ENCODE results near the gene C10orf95.
A peak's percentile ranks its signal among the peaks of the same experiment; 100 is the strongest.
"Not testable (repeated sequence)": the region's sequence is repeated elsewhere in the genome, so short reads cannot be mapped to it uniquely, and the experiment has no call there.

Gene C10orf95

GRCh38 chr10:102451105-102451969 lies at the start of gene C10orf95:
TSS of gene C10orf95 (minus strand) at chr10:102451543. CDS start at chr10:102451093, 450 bp downstream.
- Histone ChIP-seq H3K27me3 (ENCODE audit: control insufficient read depth in 1 of 2, insufficient read depth in 2 of 2, low read length in 2 of 2) (no peaks in the 10 kb centered on the region), H3K9ac (ENCODE audit: low read depth in 1 of 2, low read length in 2 of 2) (peak within 1 kb of the TSS; percentile 85 to 87), H3K27ac (ENCODE audit: low read depth, low read length) (peak within 1 kb of the TSS; percentile 84), H3K9me3 (ENCODE audit: control insufficient read depth in 1 of 2, low read length in 2 of 2) (no peaks in the 10 kb centered on the region), H3K4me3 (ENCODE audit: low read depth in 1 of 2, low read length in 2 of 2) (peak within 1 kb of the TSS; percentile 91 to 93), H3K4me1 (ENCODE audit: control insufficient read depth in 1 of 2, insufficient read depth in 2 of 2, low read length in 2 of 2) (peaks cover 14 to 17% of the 10 kb centered on the region in 2 donors), H3K36me3 (ENCODE audit: control insufficient read depth in 1 of 2, insufficient read depth in 2 of 2, low read length in 2 of 2) (peaks cover 0 to 11% of the 10 kb centered on the region in 2 donors)

- not testable (repeated sequence) for H3K36me3 ChIP-seq (ENCODE audit: control insufficient read depth in 1 of 2, insufficient read depth in 2 of 2, low read length in 2 of 2); H3K9ac ChIP-seq (ENCODE audit: low read depth in 1 of 2, low read length in 2 of 2); H3K9me3 ChIP-seq (ENCODE audit: control insufficient read depth in 1 of 2, low read length in 2 of 2); H3K27me3 ChIP-seq (ENCODE audit: control insufficient read depth in 1 of 2, insufficient read depth in 2 of 2, low read length in 2 of 2); H3K4me3 ChIP-seq (ENCODE audit: low read depth in 1 of 2, low read length in 2 of 2); H3K27ac ChIP-seq (ENCODE audit: low read depth, low read length)
- peaks cover 21 to 26% of the 10 kb centered on the region in 2 donors for H3K4me1 ChIP-seq (ENCODE audit: control insufficient read depth in 1 of 2, insufficient read depth in 2 of 2, low read length in 2 of 2)
Measured at GRCh38 chr10:102500686-102501085, 49.3 kb upstream of the C10orf95 start.

- H3K9ac ChIP-seq (ENCODE audit: low read depth in 1 of 2, low read length in 2 of 2): no peak overlapping the region
- no peaks in the 10 kb centered on the region for H3K9me3 ChIP-seq (ENCODE audit: control insufficient read depth in 1 of 2, low read length in 2 of 2)
- no peak overlapping the region for H3K27ac ChIP-seq (ENCODE audit: low read depth, low read length)
- no peaks in the 10 kb centered on the region for H3K27me3 ChIP-seq (ENCODE audit: control insufficient read depth in 1 of 2, insufficient read depth in 2 of 2, low read length in 2 of 2)
- no peaks in the 10 kb centered on the region for H3K36me3 ChIP-seq (ENCODE audit: control insufficient read depth in 1 of 2, insufficient read depth in 2 of 2, low read length in 2 of 2)
- H3K4me3 ChIP-seq (ENCODE audit: low read depth in 1 of 2, low read length in 2 of 2): no peak overlapping the region
- peaks cover 11 to 21% of the 10 kb centered on the region in 2 donors for H3K4me1 ChIP-seq (ENCODE audit: control insufficient read depth in 1 of 2, insufficient read depth in 2 of 2, low read length in 2 of 2)
Measured at GRCh38 chr10:102499356-102499755, 48.0 kb upstream of the C10orf95 start.

- Histone ChIP-seq H3K9ac (ENCODE audit: low read depth in 1 of 2, low read length in 2 of 2) (no peak overlapping the region), H3K9me3 (ENCODE audit: control insufficient read depth in 1 of 2, low read length in 2 of 2) (no peaks in the 10 kb centered on the region), H3K4me1 (ENCODE audit: control insufficient read depth in 1 of 2, insufficient read depth in 2 of 2, low read length in 2 of 2) (peaks cover 10 to 17% of the 10 kb centered on the region in 2 donors), H3K36me3 (ENCODE audit: control insufficient read depth in 1 of 2, insufficient read depth in 2 of 2, low read length in 2 of 2) (no peaks in the 10 kb centered on the region), H3K27me3 (ENCODE audit: control insufficient read depth in 1 of 2, insufficient read depth in 2 of 2, low read length in 2 of 2) (no peaks in the 10 kb centered on the region), H3K27ac (ENCODE audit: low read depth, low read length) (no peak overlapping the region), H3K4me3 (ENCODE audit: low read depth in 1 of 2, low read length in 2 of 2) (no peak overlapping the region)
Measured at GRCh38 chr10:102497545-102497944, 46.2 kb upstream of the C10orf95 start.

GRCh38 chr10:102493771-102494170 lies 42.4 kb upstream of the C10orf95 start:
- peaks cover 8 to 16% of the 10 kb centered on the region in 2 donors for H3K36me3 ChIP-seq (ENCODE audit: control insufficient read depth in 1 of 2, insufficient read depth in 2 of 2, low read length in 2 of 2)
- no peaks in the 10 kb centered on the region for H3K27me3 ChIP-seq (ENCODE audit: control insufficient read depth in 1 of 2, insufficient read depth in 2 of 2, low read length in 2 of 2)
- no peak overlapping the region for H3K4me3 ChIP-seq (ENCODE audit: low read depth in 1 of 2, low read length in 2 of 2)
- H3K27ac ChIP-seq (ENCODE audit: low read depth, low read length): no peak overlapping the region
- H3K4me1 ChIP-seq (ENCODE audit: control insufficient read depth in 1 of 2, insufficient read depth in 2 of 2, low read length in 2 of 2): peaks cover 0 to 6% of the 10 kb centered on the region in 2 donors
- no peak overlapping the region for H3K9ac ChIP-seq (ENCODE audit: low read depth in 1 of 2, low read length in 2 of 2)
- H3K9me3 ChIP-seq (ENCODE audit: control insufficient read depth in 1 of 2, low read length in 2 of 2): no peaks in the 10 kb centered on the region

GRCh38 chr10:102492983-102493382 lies 41.6 kb upstream of the C10orf95 start:
- H3K9ac ChIP-seq (ENCODE audit: low read depth in 1 of 2, low read length in 2 of 2): no peak overlapping the region
- H3K4me1 ChIP-seq (ENCODE audit: control insufficient read depth in 1 of 2, insufficient read depth in 2 of 2, low read length in 2 of 2): peaks cover 0 to 6% of the 10 kb centered on the region in 2 donors
- H3K27ac ChIP-seq (ENCODE audit: low read depth, low read length): no peak overlapping the region
- no peak overlapping the region for H3K4me3 ChIP-seq (ENCODE audit: low read depth in 1 of 2, low read length in 2 of 2)
- H3K36me3 ChIP-seq (ENCODE audit: control insufficient read depth in 1 of 2, insufficient read depth in 2 of 2, low read length in 2 of 2): peaks cover 15 to 24% of the 10 kb centered on the region in 2 donors
- no peaks in the 10 kb centered on the region for H3K9me3 ChIP-seq (ENCODE audit: control insufficient read depth in 1 of 2, low read length in 2 of 2)
- H3K27me3 ChIP-seq (ENCODE audit: control insufficient read depth in 1 of 2, insufficient read depth in 2 of 2, low read length in 2 of 2): no peaks in the 10 kb centered on the region

- H3K4me3 ChIP-seq (ENCODE audit: low read depth in 1 of 2, low read length in 2 of 2): no peak overlapping the region
- no peak overlapping the region for H3K27ac ChIP-seq (ENCODE audit: low read depth, low read length)
- H3K27me3 ChIP-seq (ENCODE audit: control insufficient read depth in 1 of 2, insufficient read depth in 2 of 2, low read length in 2 of 2): no peaks in the 10 kb centered on the region
- H3K9ac ChIP-seq (ENCODE audit: low read depth in 1 of 2, low read length in 2 of 2): no peak overlapping the region
- peaks cover 0 to 6% of the 10 kb centered on the region in 2 donors for H3K4me1 ChIP-seq (ENCODE audit: control insufficient read depth in 1 of 2, insufficient read depth in 2 of 2, low read length in 2 of 2)
- peaks cover 18 to 27% of the 10 kb centered on the region in 2 donors for H3K36me3 ChIP-seq (ENCODE audit: control insufficient read depth in 1 of 2, insufficient read depth in 2 of 2, low read length in 2 of 2)
- no peaks in the 10 kb centered on the region for H3K9me3 ChIP-seq (ENCODE audit: control insufficient read depth in 1 of 2, low read length in 2 of 2)
Measured at GRCh38 chr10:102492344-102492939, 41.1 kb upstream of the C10orf95 start.

GRCh38 chr10:102491136-102491535 lies 39.8 kb upstream of the C10orf95 start:
- Histone ChIP-seq H3K36me3 (ENCODE audit: control insufficient read depth in 1 of 2, insufficient read depth in 2 of 2, low read length in 2 of 2) (peaks cover 18 to 39% of the 10 kb centered on the region in 2 donors), H3K27me3 (ENCODE audit: control insufficient read depth in 1 of 2, insufficient read depth in 2 of 2, low read length in 2 of 2) (no peaks in the 10 kb centered on the region), H3K4me3 (ENCODE audit: low read depth in 1 of 2, low read length in 2 of 2) (no peak overlapping the region), H3K9ac (ENCODE audit: low read depth in 1 of 2, low read length in 2 of 2) (no peak overlapping the region), H3K27ac (ENCODE audit: low read depth, low read length) (no peak overlapping the region), H3K9me3 (ENCODE audit: control insufficient read depth in 1 of 2, low read length in 2 of 2) (no peaks in the 10 kb centered on the region), H3K4me1 (ENCODE audit: control insufficient read depth in 1 of 2, insufficient read depth in 2 of 2, low read length in 2 of 2) (peaks cover 0 to 6% of the 10 kb centered on the region in 2 donors)

- no peaks in the 10 kb centered on the region for H3K4me1 ChIP-seq (ENCODE audit: control insufficient read depth in 1 of 2, insufficient read depth in 2 of 2, low read length in 2 of 2)
- H3K4me3 ChIP-seq (ENCODE audit: low read depth in 1 of 2, low read length in 2 of 2): no peak overlapping the region
- H3K27ac ChIP-seq (ENCODE audit: low read depth, low read length): no peak overlapping the region
- peaks cover 56 to 92% of the 10 kb centered on the region in 2 donors for H3K36me3 ChIP-seq (ENCODE audit: control insufficient read depth in 1 of 2, insufficient read depth in 2 of 2, low read length in 2 of 2)
- no peaks in the 10 kb centered on the region for H3K9me3 ChIP-seq (ENCODE audit: control insufficient read depth in 1 of 2, low read length in 2 of 2)
- H3K27me3 ChIP-seq (ENCODE audit: control insufficient read depth in 1 of 2, insufficient read depth in 2 of 2, low read length in 2 of 2): no peaks in the 10 kb centered on the region
- no peak overlapping the region for H3K9ac ChIP-seq (ENCODE audit: low read depth in 1 of 2, low read length in 2 of 2)
Measured at GRCh38 chr10:102485093-102485784, 33.9 kb upstream of the C10orf95 start.

GRCh38 chr10:102484021-102484420 lies 32.7 kb upstream of the C10orf95 start:
- Histone ChIP-seq H3K27ac (ENCODE audit: low read depth, low read length) (no peak overlapping the region), H3K27me3 (ENCODE audit: control insufficient read depth in 1 of 2, insufficient read depth in 2 of 2, low read length in 2 of 2) (no peaks in the 10 kb centered on the region), H3K4me3 (ENCODE audit: low read depth in 1 of 2, low read length in 2 of 2) (no peak overlapping the region), H3K9me3 (ENCODE audit: control insufficient read depth in 1 of 2, low read length in 2 of 2) (no peaks in the 10 kb centered on the region), H3K9ac (ENCODE audit: low read depth in 1 of 2, low read length in 2 of 2) (no peak overlapping the region), H3K4me1 (ENCODE audit: control insufficient read depth in 1 of 2, insufficient read depth in 2 of 2, low read length in 2 of 2) (no peaks in the 10 kb centered on the region), H3K36me3 (ENCODE audit: control insufficient read depth in 1 of 2, insufficient read depth in 2 of 2, low read length in 2 of 2) (peaks cover 54 to 96% of the 10 kb centered on the region in 2 donors)

Measured in duodenal mucosa (tissue), 2 donors.